ENCODE measurements around the gene ACP4.

The ACP4 gene

DNA sequence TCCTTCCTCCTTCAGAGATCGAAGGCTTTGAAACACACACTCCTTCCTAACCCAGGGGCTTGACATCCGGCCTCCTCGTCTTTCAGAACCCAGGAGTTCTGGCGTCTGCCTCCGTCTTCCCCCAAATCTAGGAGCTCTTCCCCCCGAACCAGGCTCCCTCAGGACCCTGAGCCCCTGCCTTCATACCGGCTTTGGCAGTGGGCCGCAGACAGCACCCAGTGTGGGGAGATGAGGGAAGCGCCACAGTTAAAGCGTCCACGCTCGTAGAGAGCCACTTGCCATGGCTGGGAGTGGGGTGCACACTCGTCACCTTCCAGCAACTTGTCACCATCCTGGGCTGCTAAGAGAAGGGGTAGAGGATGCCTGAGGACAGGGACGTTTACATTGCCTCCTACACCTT, 37.3 kb downstream of the ACP4 start:
- H3K79me2 ChIP-seq (ENCODE audit: low read length) = no peaks in the 10 kb centered on the region
- H3K9ac ChIP-seq (ENCODE audit: low read length) = no peak overlapping the region
- peaks cover 27% of the 10 kb centered on the region for H3K27me3 ChIP-seq (ENCODE audit: low read depth, low read length)
- H3K4me1 ChIP-seq (ENCODE audit: low read length) = no peaks in the 10 kb centered on the region
- H3K27ac ChIP-seq (ENCODE audit: low read length) = no peak overlapping the region
- no peaks in the 10 kb centered on the region for H3K36me3 ChIP-seq (replicated peaks; ENCODE audit: low read depth, low read length)
- no peaks in the 10 kb centered on the region for H3K9me3 ChIP-seq (ENCODE audit: insufficient read depth, low read length)
- no peak overlapping the region for H3K4me3 ChIP-seq (ENCODE audit: low read length)
- no peaks in the 10 kb centered on the region for H4K20me1 ChIP-seq (ENCODE audit: insufficient read depth, low read length)
- no peak overlapping the region for H3K4me2 ChIP-seq (ENCODE audit: low read length)
- TF ChIP-seq, protein P1, sequence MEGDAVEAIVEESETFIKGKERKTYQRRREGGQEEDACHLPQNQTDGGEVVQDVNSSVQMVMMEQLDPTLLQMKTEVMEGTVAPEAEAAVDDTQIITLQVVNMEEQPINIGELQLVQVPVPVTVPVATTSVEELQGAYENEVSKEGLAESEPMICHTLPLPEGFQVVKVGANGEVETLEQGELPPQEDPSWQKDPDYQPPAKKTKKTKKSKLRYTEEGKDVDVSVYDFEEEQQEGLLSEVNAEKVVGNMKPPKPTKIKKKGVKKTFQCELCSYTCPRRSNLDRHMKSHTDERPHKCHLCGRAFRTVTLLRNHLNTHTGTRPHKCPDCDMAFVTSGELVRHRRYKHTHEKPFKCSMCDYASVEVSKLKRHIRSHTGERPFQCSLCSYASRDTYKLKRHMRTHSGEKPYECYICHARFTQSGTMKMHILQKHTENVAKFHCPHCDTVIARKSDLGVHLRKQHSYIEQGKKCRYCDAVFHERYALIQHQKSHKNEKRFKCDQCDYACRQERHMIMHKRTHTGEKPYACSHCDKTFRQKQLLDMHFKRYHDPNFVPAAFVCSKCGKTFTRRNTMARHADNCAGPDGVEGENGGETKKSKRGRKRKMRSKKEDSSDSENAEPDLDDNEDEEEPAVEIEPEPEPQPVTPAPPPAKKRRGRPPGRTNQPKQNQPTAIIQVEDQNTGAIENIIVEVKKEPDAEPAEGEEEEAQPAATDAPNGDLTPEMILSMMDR (IDR thresholded peaks at IDR 0.05; ENCODE audit: low read depth, low read length) = no peak
- no peak for TF ChIP-seq EZH2phosphoT487 (IDR thresholded peaks at IDR 0.05; ENCODE audit: low read depth)
- no peak overlapping the region for H2AFZ ChIP-seq (ENCODE audit: low read depth, low read length)

DNA sequence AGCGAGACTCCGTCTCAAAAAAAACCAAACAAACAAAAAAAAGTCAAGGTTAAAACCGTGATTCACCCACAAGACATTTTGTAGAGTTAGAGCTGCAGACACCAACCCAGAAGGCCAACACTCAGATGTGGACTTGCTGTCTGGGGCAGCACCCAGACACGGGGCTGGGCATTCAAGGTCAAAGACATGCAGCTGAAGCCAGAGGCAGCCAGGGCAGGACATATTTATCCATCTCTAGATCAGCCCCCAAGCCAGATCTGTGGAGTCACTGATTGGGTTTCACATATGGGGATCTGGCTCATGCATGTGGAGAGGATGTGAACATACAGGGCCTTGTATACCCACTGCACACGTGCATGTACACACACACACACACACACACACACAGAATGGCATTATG, 39.6 kb downstream of the ACP4 start:
- H3K4me3 ChIP-seq (ENCODE audit: low read length) = no peak overlapping the region
- H3K4me2 ChIP-seq (ENCODE audit: low read length) = no peak overlapping the region
- H3K27me3 ChIP-seq (ENCODE audit: low read depth, low read length) = peaks cover 19% of the 10 kb centered on the region

DNA sequence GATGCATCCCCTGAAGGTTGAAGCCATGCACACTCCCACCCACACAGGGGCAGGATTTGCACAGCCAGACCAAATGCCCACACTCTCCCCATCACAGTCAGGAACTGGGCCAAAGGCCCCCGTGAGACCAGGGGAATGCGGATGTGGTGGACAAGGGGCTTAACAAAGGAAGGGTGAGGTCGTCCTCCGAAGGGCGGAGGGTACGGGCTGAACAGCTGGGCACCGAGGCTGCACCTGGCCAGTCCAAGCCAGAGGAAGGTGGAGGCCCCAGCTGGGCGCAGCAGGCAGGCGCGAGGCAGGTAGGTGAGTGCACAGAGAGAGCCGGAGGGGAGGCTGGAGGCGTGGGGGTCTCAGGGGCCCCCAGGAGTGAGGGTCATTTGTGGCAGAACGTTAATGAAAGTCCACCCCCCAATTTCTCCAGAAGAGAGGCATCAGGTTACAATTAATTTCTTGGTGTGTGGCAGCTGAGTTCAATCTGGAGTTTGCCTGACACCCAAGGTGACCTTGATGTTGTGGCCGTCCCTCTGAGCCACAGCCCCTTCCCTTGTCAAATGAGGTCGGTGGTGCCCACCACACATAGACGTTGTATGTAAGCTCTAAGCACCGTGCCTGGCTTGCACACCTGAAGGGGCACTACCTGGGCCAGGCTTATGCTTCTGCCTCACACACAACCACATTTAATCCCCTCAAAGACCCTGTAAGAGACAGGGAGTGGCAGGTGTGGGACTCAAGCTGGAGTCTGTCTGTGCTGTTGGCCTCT, 40.2 kb downstream of the ACP4 start:
- no peaks in the 10 kb centered on the region for H3K79me2 ChIP-seq (ENCODE audit: low read length)
- TF ChIP-seq, protein P1 (IDR thresholded peaks at IDR 0.05; ENCODE audit: low read depth, low read length) = no peak
- no peak for TF ChIP-seq EZH2phosphoT487 (IDR thresholded peaks at IDR 0.05; ENCODE audit: low read depth)
- no peak overlapping the region for H3K9ac ChIP-seq (ENCODE audit: low read length)
- peaks cover 19% of the 10 kb centered on the region for H3K27me3 ChIP-seq (ENCODE audit: low read depth, low read length)
- peaks cover 5% of the 10 kb centered on the region for H3K4me1 ChIP-seq (ENCODE audit: low read length)
- H4K20me1 ChIP-seq (ENCODE audit: insufficient read depth, low read length) = no peaks in the 10 kb centered on the region
- no peak overlapping the region for H2AFZ ChIP-seq (ENCODE audit: low read depth, low read length)
- no peak overlapping the region for H3K4me3 ChIP-seq (ENCODE audit: low read length)
- H3K36me3 ChIP-seq (replicated peaks; ENCODE audit: low read depth, low read length) = no peaks in the 10 kb centered on the region
- H3K27ac ChIP-seq (ENCODE audit: low read length) = no peak overlapping the region
- H3K9me3 ChIP-seq (ENCODE audit: insufficient read depth, low read length) = no peaks in the 10 kb centered on the region
- no peak overlapping the region for H3K4me2 ChIP-seq (ENCODE audit: low read length)

More for the DNA sequence above, 39.6 kb downstream of the ACP4 start:
- Histone ChIP-seq H3K36me3 (replicated peaks; ENCODE audit: low read depth, low read length) (no peaks in the 10 kb centered on the region), H3K27ac (ENCODE audit: low read length) (no peak overlapping the region), H3K4me1 (ENCODE audit: low read length) (no peaks in the 10 kb centered on the region), H3K9me3 (ENCODE audit: insufficient read depth, low read length) (no peaks in the 10 kb centered on the region), H4K20me1 (ENCODE audit: insufficient read depth, low read length) (no peaks in the 10 kb centered on the region), H3K79me2 (ENCODE audit: low read length) (no peaks in the 10 kb centered on the region), H3K9ac (ENCODE audit: low read length) (no peak overlapping the region), H2AFZ (ENCODE audit: low read depth, low read length) (no peak overlapping the region)
- TF ChIP-seq EZH2phosphoT487 (IDR thresholded peaks at IDR 0.05; ENCODE audit: low read depth) = no peak
- TF ChIP-seq, protein P1 (IDR thresholded peaks at IDR 0.05; ENCODE audit: low read depth, low read length) = no peak

DNA sequence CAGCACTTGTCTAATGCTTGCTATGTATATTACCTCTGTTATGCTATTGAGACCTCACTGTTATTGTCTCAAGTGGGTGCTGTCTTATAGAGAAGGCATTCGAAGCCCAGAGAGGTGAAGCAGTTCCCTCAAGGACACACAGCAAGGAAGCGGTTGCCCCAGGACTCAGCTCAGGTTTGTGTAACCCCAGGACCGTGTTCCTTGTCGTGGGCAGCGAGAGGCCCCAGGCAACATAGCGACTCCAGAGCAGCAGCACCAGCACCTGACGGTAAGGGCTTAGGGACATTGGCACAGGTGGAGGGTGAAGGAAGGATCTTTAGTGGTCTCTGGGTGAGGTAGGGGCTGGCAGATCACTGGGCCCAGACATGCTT, 40.8 kb downstream of the ACP4 start:
- Histone ChIP-seq H3K36me3 (replicated peaks; ENCODE audit: low read depth, low read length) (no peaks in the 10 kb centered on the region), H3K27me3 (ENCODE audit: low read depth, low read length) (peaks cover 19% of the 10 kb centered on the region), H3K27ac (ENCODE audit: low read length) (no peak overlapping the region), H3K9ac (ENCODE audit: low read length) (no peak overlapping the region), H3K79me2 (ENCODE audit: low read length) (no peaks in the 10 kb centered on the region), H2AFZ (ENCODE audit: low read depth, low read length) (no peak overlapping the region), H4K20me1 (ENCODE audit: insufficient read depth, low read length) (no peaks in the 10 kb centered on the region), H3K9me3 (ENCODE audit: insufficient read depth, low read length) (no peaks in the 10 kb centered on the region), H3K4me1 (ENCODE audit: low read length) (peaks cover 6% of the 10 kb centered on the region), H3K4me2 (ENCODE audit: low read length) (no peak overlapping the region), H3K4me3 (ENCODE audit: low read length) (no peak overlapping the region)
- no peak for TF ChIP-seq EZH2phosphoT487 (IDR thresholded peaks at IDR 0.05; ENCODE audit: low read depth)
- TF ChIP-seq, protein P1 (IDR thresholded peaks at IDR 0.05; ENCODE audit: low read depth, low read length) = no peak

Data from OCI-LY3 (cell line).